B cell (primary cell): ENCODE measurements around the gene TP53BP1.

Experiments
- CTCF ChIP-seq: fragments of 200-600 bp; IDR thresholded peaks from one replicate; pipeline ENCODE4 v1.8.0; 2022; ENCODE audit warnings: antibody characterized with exemption, mild to moderate bottlenecking
- EZH2 ChIP-seq: IDR thresholded peaks from 2 replicates; pipeline ENCODE4 v1.6.1; 2012; ENCODE audit warnings: borderline replicate concordance, low read depth, mild to moderate bottlenecking, moderate library complexity, low read length; ENCODE audit not compliant: insufficient read depth, poor library complexity, severe bottlenecking

GRCh38 chr15:43433165-43433564, 59.8 kb downstream of the TP53BP1 start:
- TF ChIP-seq CTCF: no peak
- no peak for TF ChIP-seq EZH2
